GM19455 (cell line): ENCODE results near the gene CCNT2.
"Not testable (repeated sequence)": the region's sequence is repeated elsewhere in the genome, so short reads cannot be mapped to it uniquely, and the experiment has no call there.

Experiments used
- ATAC-seq: cut with Tn5 transposase; IDR thresholded peaks from one replicate; pipeline ENCODE4 v1.9.1; 2021; ENCODE audit not compliant: unreplicated experiment

Gene CCNT2

GRCh38 chr2:134917888-134918525 lies 615 bp upstream of the CCNT2 start:
- ATAC-seq, result peak; percentile 76

DNA sequence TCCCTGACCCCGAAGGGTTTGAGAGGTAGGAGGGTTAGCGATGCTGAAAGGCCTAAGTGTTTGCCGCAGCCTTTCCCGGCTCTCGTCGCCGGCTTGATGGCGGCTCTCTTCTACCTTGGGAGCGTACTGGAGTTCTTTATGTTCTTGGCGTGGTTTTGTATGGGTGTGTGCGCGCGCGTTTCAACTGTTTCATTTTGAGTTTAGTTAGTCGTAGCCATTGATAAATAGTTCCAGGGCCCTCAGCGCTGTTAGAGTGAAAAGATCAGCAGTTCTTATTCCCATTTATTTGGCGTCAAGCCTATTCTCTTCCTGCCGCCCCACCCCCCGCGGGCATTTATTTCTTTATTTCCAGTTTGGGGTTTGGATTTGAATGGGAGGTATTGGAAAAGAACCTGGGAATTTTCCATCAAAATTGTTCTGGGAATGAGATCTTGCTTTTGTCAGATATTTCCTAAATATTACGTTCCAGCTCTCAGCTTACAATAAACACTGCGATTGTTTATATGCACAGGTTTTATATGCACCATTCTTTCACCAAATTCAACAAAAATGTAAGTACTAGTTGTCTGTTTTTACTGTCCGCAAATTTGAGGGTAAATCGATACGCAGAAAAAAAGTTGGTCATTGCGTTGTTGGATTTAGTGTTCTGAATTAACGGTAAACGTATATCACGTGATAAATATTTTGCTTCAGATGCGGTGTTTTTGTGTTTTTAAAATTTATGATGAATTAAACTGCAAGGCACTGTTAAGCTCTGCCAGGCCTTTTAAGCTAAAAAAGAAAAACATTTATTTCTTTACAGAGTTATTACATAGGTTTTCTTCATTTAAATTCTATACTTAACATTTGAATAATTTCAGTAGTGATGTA lies 954 bp downstream of the CCNT2 start:
- no peak for ATAC-seq

DNA sequence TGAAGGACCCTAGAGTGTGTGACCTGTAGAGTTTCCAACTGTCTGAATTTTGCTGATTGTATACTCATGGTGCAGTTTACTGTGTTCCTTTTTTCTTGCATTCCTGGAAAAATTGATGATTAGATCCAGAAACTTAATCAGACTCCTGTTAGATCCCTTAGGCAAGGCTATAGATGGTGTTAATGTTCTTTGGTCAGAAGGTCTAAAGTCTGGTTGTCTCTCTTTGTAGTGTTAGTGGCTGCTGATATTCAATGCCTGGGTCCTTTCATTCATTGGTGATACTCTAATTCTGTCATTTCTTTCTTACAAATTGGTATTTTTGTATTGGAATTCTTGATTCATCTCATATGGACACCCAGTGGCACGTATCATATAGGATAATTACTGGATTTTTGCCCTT lies 6.3 kb downstream of the CCNT2 start:
- no peak for ATAC-seq

GRCh38 chr2:134926231-134926931 lies 7.8 kb downstream of the CCNT2 start:
- ATAC-seq, result no peak

- ATAC-seq, result no peak
Measured at GRCh38 chr2:134927195-134927594, 8.6 kb downstream of the CCNT2 start.

DNA sequence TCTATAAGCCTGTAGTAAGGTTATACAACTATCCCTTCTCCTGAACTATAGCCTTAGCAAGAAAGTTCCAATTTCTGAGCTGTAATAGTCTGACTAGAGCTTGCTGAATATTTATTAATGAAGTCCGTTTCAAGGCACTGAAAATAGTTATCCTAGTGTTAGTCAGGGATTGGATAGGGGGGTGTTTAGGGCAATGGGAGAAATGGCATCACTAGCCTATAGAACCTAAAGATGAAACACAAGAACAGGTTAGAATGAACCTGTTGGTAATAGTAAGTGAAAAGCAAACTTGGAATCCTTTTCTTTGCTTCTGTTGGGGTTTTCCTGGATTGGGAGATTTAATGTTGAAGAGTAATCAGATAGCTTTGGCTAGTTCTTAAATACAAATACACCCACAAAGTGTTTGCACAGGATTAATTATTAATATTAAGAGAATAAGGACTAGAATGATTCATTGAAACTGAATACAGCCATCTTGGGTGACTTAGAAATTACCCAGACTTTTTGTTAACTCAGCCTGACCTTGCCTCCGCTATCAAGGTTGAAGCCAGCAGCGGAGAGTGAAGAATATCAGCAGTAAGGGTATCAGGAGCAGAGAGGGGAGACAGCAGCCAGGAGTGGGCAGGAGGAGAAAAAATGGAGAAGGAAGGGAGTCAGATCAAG lies 14.4 kb downstream of the CCNT2 start:
- ATAC-seq, result no peak

DNA sequence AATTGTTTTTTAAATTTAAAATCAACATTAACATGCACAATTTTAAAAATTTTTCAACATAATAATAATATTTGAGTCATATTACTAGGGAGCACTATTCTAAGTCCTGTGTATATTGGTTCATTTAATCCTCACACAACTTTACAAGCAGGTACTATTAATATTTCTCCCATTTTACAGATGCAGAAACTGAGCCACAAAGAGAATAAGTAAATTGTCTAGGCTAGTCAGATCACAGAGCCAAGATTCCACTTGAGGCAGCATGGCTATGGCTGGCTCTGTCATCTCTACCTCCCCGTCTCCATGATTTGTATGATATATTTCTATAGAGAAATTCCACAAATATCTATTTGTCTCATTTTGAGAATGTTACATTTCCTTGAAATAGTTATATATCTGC lies 15.1 kb downstream of the CCNT2 start:
- no peak for ATAC-seq

- ATAC-seq, result no peak
Measured at GRCh38 chr2:134934150-134934549, 15.5 kb downstream of the CCNT2 start.

DNA sequence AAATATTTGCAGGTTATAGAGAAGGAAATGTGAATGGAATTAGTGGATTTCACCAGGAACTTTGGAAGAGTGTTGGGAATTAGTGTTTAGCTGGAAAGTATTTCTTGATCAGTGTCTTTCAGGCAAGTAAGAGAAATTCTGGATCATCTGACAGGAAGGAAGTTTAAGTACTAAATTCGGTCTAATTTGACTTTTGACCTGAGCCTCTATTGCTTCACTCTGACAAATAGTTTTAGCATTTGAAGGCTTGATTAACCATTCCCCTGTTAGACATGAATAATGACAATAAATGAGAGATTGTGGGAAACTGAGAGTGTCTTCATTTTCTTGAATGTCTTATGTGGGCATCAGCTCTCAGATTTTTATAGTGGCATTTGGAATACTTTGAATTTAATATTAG lies 16.0 kb downstream of the CCNT2 start:
- no peak for ATAC-seq

DNA sequence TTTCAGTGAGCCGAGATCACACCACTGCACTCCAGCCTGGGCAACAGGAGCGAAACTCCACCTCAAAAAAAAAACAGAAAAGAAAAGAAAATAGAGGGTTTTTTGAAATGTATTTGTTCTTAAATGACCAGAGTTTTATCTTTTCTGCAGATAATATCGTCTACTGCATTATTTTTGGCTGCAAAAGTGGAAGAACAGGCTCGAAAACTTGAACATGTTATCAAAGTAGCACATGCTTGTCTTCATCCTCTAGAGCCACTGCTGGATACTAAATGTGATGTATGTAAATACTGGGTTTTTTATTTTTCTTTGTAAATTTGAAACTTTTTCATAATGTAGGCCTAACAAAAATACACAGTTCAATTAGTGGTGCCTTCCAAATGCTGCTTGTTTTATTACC lies 18.1 kb downstream of the CCNT2 start:
- ATAC-seq, result no peak

DNA sequence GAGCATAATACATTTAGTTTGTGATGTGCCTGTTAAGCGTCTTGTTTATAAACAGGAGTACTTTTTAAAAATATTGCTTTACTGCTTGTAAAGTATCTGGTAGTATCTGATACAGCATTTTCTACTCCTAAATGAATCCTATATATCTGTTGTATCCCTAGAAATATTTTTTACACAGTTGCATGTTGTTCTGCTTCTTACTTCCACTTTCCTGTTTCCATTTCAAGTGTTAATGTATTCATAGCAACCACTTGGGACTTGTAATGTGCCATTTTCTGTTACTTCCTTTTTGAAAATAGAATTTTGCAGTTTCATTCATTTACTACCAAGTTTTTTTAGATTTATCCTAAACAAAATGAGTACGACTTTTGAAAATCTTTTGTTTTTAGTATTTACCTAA lies 24.9 kb downstream of the CCNT2 start:
- no peak for ATAC-seq

DNA sequence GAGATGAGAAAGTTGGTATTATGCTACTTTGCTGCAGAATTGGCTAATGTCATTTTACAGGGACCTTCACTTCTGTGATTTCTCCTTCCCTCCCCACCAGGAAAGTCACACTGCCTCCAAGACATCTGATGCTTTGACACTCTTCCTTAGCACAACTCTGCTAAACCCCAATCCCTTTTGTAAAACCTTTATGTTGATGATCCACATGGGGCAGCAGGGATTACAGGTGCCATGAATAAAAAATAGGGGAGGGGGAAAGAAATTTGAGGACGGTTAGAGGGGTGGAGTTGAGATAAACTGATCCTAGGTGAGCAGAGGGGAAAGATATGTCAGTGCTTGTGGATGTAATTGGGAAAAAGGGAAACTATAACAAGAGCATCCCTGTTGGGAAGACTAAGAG lies 26.4 kb downstream of the CCNT2 start:
- no peak for ATAC-seq

GRCh38 chr2:134946073-134946472 lies 27.5 kb downstream of the CCNT2 start:
- no peak for ATAC-seq

DNA sequence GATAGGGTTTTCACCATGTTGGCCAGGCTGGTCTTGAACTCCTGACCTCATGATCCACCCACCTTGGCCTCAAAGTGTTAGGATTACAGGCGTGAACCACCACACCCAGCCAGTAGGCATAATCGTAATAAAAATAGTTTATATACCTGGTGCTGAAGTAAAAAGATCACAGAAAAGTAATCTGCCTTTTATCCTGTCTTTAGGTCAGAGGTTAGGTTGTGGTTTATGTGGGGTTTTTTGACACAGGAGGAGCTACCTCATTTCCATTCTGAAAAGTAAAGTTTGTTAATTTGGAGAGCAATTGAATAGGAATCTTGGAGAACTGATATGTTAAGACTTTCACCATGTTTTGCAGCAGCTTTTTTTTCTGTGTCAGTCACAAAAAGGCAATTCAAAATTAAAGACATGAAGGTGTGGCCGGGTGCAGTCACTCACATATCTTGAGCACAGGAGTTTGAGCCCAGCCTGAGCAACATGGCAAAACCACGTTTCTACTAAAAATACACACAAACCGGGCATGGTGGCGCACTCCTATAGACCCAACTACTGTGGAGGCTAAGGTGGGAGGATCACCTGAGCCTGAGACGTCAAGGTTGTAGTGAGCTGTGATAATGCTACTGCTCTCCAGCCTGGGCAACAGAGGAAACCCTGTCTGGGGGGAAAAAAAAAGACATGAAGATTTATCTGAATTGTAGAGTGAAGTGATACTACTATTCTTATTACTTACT lies 31.5 kb downstream of the CCNT2 start:
- ATAC-seq, result no peak

- no peak for ATAC-seq
Measured at GRCh38 chr2:134950886-134951285, 32.3 kb downstream of the CCNT2 start.

DNA sequence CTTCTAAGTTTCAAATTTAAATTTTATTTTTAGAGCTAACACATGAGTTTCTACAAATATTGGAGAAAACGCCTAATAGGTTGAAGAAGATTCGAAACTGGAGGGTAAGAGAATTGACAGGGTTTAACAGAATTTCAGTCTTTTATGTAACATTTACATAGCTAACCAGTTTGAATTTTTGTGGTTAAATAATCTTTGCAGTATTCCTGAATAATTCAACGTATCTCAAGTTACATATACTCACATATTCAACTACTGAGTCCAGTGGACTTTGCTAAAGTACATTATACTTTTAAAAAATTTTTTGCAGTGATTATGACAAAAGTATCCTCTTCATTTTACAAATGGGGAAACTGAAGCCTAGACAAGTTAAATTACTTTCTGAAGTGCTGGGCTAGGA lies 34.0 kb downstream of the CCNT2 start:
- ATAC-seq, result no peak

- ATAC-seq, result no peak
Measured at GRCh38 chr2:134954065-134954464, 35.4 kb downstream of the CCNT2 start.

DNA sequence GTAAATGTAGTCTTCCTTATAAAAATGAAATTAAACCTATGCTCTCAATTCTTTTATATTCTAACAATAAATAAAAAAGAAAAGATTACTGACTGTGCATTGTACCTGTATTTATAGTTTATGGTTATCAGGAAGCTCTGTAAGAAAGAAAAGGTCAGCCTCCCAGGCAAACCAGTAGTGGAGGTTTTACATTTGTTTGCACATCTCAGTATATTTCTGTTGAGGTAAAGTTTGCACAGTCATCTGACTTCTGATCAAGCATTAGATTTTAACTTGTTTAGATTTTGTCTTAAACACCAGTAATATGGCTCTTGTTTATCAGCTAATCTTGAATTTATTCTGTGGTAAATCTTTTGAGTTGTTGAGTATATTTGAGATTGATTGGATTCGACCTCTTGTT lies 37.1 kb downstream of the CCNT2 start:
- no peak for ATAC-seq

- ATAC-seq, result no peak
Measured at GRCh38 chr2:134957477-134957876, 38.9 kb downstream of the CCNT2 start.

DNA sequence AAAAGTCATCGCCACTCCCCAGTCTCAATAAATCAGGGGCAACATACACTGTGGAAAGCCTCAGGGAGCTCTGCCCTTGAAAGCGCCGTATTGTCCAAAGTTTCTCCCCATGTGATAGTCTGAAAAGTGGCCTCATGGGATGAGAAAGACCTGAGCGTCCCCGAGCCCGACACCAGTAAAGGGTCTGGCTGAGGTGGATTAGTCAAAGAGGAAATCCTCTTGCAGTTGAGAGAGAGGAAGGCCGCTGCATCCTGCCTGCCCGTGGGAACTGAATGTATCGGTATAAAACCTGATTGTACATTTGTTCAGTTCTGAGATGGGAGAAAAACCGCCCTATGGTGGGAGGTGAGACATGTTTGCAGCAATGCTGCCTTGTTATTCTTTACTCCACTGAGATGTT lies 48.5 kb downstream of the CCNT2 start:
- ATAC-seq, result not testable (repeated sequence)
